Measurements from ENCODE around the gene MAP3K1.

- TF ChIP-seq CTCF (IDR thresholded peaks at IDR 0.05) (peak; percentile 21 to 88 (median 66)), POLR2A (IDR thresholded peaks at IDR 0.05) (no peak)
Measured at GRCh38 chr5:56838409-56839039, 23.2 kb downstream of the MAP3K1 start.

Measured in adrenal gland (tissue), 5 donors.